ENCODE measurements around the gene CLEC19A. TPM values are rescaled to one million over a fixed set of nuclear protein-coding genes. Genes with fewer than 3 reads are reported as not detected.

Gene CLEC19A
- total and polyA plus RNA-seq, 2 experiments from 2014 or later, result not detected

GRCh38 chr16:19266774-19267173 is 18.8 kb upstream of the CLEC19A start:
- H3K9me2 ChIP-seq (ENCODE audit: insufficient read depth), result peaks cover 5% of the 10 kb centered on the region
- no peak overlapping the region for H2AFZ ChIP-seq
- TF ChIP-seq ZNF331 (CRISPR knock-in tag; IDR thresholded peaks at IDR 0.05; ENCODE audit: low read depth), result no peak
- TF ChIP-seq ETS1 (IDR thresholded peaks at IDR 0.05), result no peak
- TF ChIP-seq ZNF114 (CRISPR knock-in tag; IDR thresholded peaks at IDR 0.05), result no peak
- TF ChIP-seq, protein P1, sequence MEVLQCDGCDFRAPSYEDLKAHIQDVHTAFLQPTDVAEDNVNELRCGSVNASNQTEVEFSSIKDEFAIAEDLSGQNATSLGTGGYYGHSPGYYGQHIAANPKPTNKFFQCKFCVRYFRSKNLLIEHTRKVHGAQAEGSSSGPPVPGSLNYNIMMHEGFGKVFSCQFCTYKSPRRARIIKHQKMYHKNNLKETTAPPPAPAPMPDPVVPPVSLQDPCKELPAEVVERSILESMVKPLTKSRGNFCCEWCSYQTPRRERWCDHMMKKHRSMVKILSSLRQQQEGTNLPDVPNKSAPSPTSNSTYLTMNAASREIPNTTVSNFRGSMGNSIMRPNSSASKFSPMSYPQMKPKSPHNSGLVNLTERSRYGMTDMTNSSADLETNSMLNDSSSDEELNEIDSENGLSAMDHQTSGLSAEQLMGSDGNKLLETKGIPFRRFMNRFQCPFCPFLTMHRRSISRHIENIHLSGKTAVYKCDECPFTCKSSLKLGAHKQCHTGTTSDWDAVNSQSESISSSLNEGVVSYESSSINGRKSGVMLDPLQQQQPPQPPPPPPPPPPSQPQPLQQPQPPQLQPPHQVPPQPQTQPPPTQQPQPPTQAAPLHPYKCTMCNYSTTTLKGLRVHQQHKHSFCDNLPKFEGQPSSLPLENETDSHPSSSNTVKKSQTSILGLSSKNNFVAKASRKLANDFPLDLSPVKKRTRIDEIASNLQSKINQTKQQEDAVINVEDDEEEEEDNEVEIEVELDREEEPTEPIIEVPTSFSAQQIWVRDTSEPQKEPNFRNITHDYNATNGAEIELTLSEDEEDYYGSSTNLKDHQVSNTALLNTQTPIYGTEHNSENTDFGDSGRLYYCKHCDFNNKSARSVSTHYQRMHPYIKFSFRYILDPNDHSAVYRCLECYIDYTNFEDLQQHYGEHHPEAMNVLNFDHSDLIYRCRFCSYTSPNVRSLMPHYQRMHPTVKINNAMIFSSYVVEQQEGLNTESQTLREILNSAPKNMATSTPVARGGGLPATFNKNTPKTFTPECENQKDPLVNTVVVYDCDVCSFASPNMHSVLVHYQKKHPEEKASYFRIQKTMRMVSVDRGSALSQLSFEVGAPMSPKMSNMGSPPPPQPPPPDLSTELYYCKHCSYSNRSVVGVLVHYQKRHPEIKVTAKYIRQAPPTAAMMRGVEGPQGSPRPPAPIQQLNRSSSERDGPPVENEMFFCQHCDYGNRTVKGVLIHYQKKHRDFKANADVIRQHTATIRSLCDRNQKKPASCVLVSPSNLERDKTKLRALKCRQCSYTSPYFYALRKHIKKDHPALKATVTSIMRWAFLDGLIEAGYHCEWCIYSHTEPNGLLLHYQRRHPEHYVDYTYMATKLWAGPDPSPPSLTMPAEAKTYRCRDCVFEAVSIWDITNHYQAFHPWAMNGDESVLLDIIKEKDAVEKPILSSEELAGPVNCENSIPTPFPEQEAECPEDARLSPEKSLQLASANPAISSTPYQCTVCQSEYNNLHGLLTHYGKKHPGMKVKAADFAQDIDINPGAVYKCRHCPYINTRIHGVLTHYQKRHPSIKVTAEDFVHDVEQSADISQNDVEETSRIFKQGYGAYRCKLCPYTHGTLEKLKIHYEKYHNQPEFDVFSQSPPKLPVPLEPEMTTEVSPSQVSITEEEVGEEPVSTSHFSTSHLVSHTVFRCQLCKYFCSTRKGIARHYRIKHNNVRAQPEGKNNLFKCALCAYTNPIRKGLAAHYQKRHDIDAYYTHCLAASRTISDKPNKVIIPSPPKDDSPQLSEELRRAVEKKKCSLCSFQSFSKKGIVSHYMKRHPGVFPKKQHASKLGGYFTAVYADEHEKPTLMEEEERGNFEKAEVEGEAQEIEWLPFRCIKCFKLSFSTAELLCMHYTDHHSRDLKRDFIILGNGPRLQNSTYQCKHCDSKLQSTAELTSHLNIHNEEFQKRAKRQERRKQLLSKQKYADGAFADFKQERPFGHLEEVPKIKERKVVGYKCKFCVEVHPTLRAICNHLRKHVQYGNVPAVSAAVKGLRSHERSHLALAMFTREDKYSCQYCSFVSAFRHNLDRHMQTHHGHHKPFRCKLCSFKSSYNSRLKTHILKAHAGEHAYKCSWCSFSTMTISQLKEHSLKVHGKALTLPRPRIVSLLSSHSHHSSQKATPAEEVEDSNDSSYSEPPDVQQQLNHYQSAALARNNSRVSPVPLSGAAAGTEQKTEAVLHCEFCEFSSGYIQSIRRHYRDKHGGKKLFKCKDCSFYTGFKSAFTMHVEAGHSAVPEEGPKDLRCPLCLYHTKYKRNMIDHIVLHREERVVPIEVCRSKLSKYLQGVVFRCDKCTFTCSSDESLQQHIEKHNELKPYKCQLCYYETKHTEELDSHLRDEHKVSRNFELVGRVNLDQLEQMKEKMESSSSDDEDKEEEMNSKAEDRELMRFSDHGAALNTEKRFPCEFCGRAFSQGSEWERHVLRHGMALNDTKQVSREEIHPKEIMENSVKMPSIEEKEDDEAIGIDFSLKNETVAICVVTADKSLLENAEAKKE (CRISPR knock-in tag; IDR thresholded peaks at IDR 0.05), result no peak
- TF ChIP-seq POLR2AphosphoS5 (IDR thresholded peaks at IDR 0.05; ENCODE audit: low read depth), result no peak
- H3K79me2 ChIP-seq (replicated peaks; ENCODE audit: insufficient read depth), result no peaks in the 10 kb centered on the region
- Mint-ChIP-seq H3K4me1 (no peaks in the 10 kb centered on the region), H3K36me3 (ENCODE audit: low read depth) (peaks cover 8% of the 10 kb centered on the region), H3K27ac (no peak overlapping the region), H3K4me3 (no peak overlapping the region), H3K27me3 (ENCODE audit: insufficient read depth, low read depth, poor library complexity) (peaks cover 7% of the 10 kb centered on the region), H3K9me3 (peaks cover 3% of the 10 kb centered on the region; the same call in 2 of the 3 replicates)
- no peaks in the 10 kb centered on the region for H3K36me3 ChIP-seq (ENCODE audit: insufficient read depth)
- H3K4me1 ChIP-seq (ENCODE audit: insufficient read depth), result no peaks in the 10 kb centered on the region
- ATAC-seq, result no peak
- no peak overlapping the region for H3K4me3 ChIP-seq
- no peaks in the 10 kb centered on the region for H3K27me3 ChIP-seq (ENCODE audit: insufficient read depth)
- H3F3A ChIP-seq (replicated peaks; ENCODE audit: low read depth), result no peaks in the 10 kb centered on the region
- H3K4me2 ChIP-seq, result no peak overlapping the region
- H3K27ac ChIP-seq (ENCODE audit: low read depth), result no peak overlapping the region
- DNase-seq (ENCODE audit: low spot score), result no peak
- no peaks in the 10 kb centered on the region for H4K20me1 ChIP-seq (replicated peaks; ENCODE audit: insufficient read depth)

DNA sequence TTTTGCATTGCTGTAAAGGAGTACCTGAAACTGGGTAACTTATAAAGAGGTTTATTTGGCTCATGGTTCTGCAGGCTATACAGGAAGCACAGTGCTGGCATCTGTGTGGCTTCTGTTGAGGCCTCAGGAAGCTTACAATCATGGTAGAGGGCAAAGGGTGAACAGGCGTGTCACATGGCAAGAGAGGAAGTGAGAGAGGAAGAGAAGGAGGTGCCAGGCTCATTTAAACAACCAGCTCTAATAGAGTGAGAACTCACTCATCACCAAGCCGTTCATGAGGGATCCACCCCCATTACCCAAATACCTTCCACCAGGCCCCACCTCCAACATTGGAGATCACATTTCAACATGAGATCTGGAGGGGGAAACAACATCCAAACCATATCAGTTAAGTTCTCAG is 16.4 kb upstream of the CLEC19A start:
- no peak overlapping the region for H3K4me3 Mint-ChIP-seq
- H3K36me3 Mint-ChIP-seq (ENCODE audit: low read depth), result peaks cover 8% of the 10 kb centered on the region
- Histone ChIP-seq H3F3A (replicated peaks; ENCODE audit: low read depth) (no peaks in the 10 kb centered on the region), H2AFZ (no peak overlapping the region), H3K27ac (ENCODE audit: low read depth) (no peak overlapping the region), H3K27me3 (ENCODE audit: insufficient read depth) (no peaks in the 10 kb centered on the region), H3K4me1 (ENCODE audit: insufficient read depth) (no peaks in the 10 kb centered on the region), H3K4me2 (no peak overlapping the region), H4K20me1 (replicated peaks; ENCODE audit: insufficient read depth) (no peaks in the 10 kb centered on the region), H3K36me3 (ENCODE audit: insufficient read depth) (no peaks in the 10 kb centered on the region), H3K9me2 (ENCODE audit: insufficient read depth) (no peaks in the 10 kb centered on the region; the same call in 1 of the 2 replicates), H3K79me2 (replicated peaks; ENCODE audit: insufficient read depth) (no peaks in the 10 kb centered on the region), H3K4me3 (no peak overlapping the region)
- no peaks in the 10 kb centered on the region for H3K4me1 Mint-ChIP-seq
- H3K9me3 Mint-ChIP-seq, result peaks cover 3% of the 10 kb centered on the region; the same call in 2 of the 3 replicates
- no peak overlapping the region for H3K27ac Mint-ChIP-seq
- DNase-seq (ENCODE audit: low spot score) (no peak), ATAC-seq (no peak)
- H3K27me3 Mint-ChIP-seq (ENCODE audit: insufficient read depth, low read depth, poor library complexity), result peaks cover 7% of the 10 kb centered on the region
- TF ChIP-seq, protein P2, sequence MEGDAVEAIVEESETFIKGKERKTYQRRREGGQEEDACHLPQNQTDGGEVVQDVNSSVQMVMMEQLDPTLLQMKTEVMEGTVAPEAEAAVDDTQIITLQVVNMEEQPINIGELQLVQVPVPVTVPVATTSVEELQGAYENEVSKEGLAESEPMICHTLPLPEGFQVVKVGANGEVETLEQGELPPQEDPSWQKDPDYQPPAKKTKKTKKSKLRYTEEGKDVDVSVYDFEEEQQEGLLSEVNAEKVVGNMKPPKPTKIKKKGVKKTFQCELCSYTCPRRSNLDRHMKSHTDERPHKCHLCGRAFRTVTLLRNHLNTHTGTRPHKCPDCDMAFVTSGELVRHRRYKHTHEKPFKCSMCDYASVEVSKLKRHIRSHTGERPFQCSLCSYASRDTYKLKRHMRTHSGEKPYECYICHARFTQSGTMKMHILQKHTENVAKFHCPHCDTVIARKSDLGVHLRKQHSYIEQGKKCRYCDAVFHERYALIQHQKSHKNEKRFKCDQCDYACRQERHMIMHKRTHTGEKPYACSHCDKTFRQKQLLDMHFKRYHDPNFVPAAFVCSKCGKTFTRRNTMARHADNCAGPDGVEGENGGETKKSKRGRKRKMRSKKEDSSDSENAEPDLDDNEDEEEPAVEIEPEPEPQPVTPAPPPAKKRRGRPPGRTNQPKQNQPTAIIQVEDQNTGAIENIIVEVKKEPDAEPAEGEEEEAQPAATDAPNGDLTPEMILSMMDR (conservative IDR thresholded peaks at IDR 0.05; ENCODE audit: low read depth in 2 of 2), result no peak
- TF ChIP-seq ZNF331 (CRISPR knock-in tag; IDR thresholded peaks at IDR 0.05; ENCODE audit: low read depth) (no peak), NANOG (IDR thresholded peaks at IDR 0.05; ENCODE audit: borderline replicate concordance) (no peak), ETS1 (IDR thresholded peaks at IDR 0.05) (no peak), ZNF114 (CRISPR knock-in tag; IDR thresholded peaks at IDR 0.05) (no peak)
